ENCODE measurements around the gene VAMP5. TPM values are rescaled to one million over a fixed set of nuclear protein-coding genes. Genes with fewer than 3 reads are reported as not detected.
A peak's percentile ranks its signal among the peaks of the same experiment; 100 is the strongest.
"Not testable (repeated sequence)": the region's sequence is repeated elsewhere in the genome, so short reads cannot be mapped to it uniquely, and the experiment has no call there.

The VAMP5 gene
- total RNA-seq, 6 donors from 2014 or later: 20.5 to 105 (median 44.0) TPM

DNA sequence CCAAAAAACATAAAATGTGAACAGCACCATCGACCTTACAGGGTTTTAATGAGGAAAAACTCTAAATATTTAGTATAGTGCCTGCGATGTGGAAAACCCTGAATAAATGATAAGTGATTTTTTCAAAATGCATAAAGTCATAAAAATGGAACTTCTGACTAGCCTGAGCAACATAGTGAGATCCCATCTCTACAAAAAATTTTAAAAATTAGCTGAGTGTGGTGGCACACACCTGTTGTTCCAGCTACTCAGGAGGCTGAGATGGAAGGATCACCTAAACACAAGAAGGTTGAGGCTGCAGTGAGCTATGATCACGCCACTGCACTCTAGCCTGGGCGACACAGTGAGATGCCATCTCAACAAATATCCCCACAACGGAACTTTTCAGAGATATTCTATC lies 27.1 kb upstream of the VAMP5 start:
- H3K4me3 ChIP-seq: no peak overlapping the region
- H3K36me3 ChIP-seq: peaks cover 0 to 67% (median 46%) of the 10 kb centered on the region in 4 donors
- no peak overlapping the region for H3K27ac ChIP-seq
- H3K9me3 ChIP-seq: no peaks in the 10 kb centered on the region
- 90 to 97% methylated on average over 5 of the region's 5 CpGs for WGBS, 2 donors
- DNase-seq (no peak), ATAC-seq (ENCODE audit: low FRiP score in 2 of 2) (no peak)
- peaks cover 18 to 25% (median 24%) of the 10 kb centered on the region in 4 donors for H3K4me1 ChIP-seq
- TF ChIP-seq POLR2AphosphoS5 (IDR thresholded peaks at IDR 0.05) (no peak), POLR2A (IDR thresholded peaks at IDR 0.05) (no peak), EP300 (IDR thresholded peaks at IDR 0.05) (no peak)
- TF ChIP-seq, protein P1, sequence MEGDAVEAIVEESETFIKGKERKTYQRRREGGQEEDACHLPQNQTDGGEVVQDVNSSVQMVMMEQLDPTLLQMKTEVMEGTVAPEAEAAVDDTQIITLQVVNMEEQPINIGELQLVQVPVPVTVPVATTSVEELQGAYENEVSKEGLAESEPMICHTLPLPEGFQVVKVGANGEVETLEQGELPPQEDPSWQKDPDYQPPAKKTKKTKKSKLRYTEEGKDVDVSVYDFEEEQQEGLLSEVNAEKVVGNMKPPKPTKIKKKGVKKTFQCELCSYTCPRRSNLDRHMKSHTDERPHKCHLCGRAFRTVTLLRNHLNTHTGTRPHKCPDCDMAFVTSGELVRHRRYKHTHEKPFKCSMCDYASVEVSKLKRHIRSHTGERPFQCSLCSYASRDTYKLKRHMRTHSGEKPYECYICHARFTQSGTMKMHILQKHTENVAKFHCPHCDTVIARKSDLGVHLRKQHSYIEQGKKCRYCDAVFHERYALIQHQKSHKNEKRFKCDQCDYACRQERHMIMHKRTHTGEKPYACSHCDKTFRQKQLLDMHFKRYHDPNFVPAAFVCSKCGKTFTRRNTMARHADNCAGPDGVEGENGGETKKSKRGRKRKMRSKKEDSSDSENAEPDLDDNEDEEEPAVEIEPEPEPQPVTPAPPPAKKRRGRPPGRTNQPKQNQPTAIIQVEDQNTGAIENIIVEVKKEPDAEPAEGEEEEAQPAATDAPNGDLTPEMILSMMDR (IDR thresholded peaks at IDR 0.05): no peak
- H3K27me3 ChIP-seq: no peaks in the 10 kb centered on the region

- 89 to 100% methylated on average over 1 of the region's 1 CpG for WGBS, 2 donors
- ATAC-seq (ENCODE audit: low FRiP score in 2 of 2): no peak
- DNase-seq: no peak
- Histone ChIP-seq H3K4me3 (no peak overlapping the region), H3K36me3 (peaks cover 0 to 57% (median 36%) of the 10 kb centered on the region in 4 donors), H3K4me1 (peaks cover 16 to 28% (median 24%) of the 10 kb centered on the region in 4 donors), H3K27ac (peak overlapping the region in 1 of 4 donors; percentile 3), H3K27me3 (no peaks in the 10 kb centered on the region), H3K9me3 (no peaks in the 10 kb centered on the region)
- no peak for TF ChIP-seq EP300 (IDR thresholded peaks at IDR 0.05)
- TF ChIP-seq POLR2A (IDR thresholded peaks at IDR 0.05): no peak
- no peak for TF ChIP-seq POLR2AphosphoS5 (IDR thresholded peaks at IDR 0.05)
- TF ChIP-seq, protein P1 (IDR thresholded peaks at IDR 0.05): no peak
Measured at GRCh38 chr2:85558160-85558559, 26.1 kb upstream of the VAMP5 start.

- not testable (repeated sequence) for H3K27me3 ChIP-seq; ATAC-seq (ENCODE audit: low FRiP score in 2 of 2); DNase-seq; H3K9me3 ChIP-seq
- peak overlapping the region in 3 of 4 donors; percentile 79 to 87 (median 87) for H3K4me3 ChIP-seq
- peaks cover 16 to 28% (median 24%) of the 10 kb centered on the region in 4 donors for H3K4me1 ChIP-seq
- 82 to 85% methylated on average over 12 of the region's 12 CpGs for WGBS, 2 donors
- H3K27ac ChIP-seq: peak overlapping the region in 3 of 4 donors; percentile 82 to 94 (median 88)
- peaks cover 0 to 34% (median 18%) of the 10 kb centered on the region in 4 donors for H3K36me3 ChIP-seq
Measured at GRCh38 chr2:85560403-85560726, 23.9 kb upstream of the VAMP5 start.

DNA sequence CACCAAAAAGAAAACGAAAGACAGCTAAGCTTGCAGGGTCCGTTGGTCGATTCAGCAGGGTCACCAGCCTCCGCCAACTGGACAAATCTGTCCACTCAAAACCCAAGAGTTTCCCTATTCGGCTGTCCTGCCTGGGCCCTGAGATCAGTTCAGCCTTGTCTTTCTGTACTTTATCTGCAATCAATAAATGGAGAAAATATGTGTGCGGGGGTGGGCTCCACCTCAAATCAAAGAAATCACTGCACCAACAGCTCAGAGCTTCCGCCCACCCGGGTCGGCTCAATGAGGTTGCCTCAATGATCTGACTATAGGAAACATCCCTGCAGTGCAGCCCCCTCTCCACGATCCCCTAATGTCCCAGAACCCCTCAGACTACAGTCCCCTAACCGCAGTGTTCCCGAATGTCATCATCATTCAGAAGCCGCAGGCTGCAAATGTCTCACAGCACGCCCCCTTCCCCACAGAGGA lies 23.4 kb upstream of the VAMP5 start:
- no peak for DNase-seq
- peak in 1 of 2 donors; percentile 1 for ATAC-seq (ENCODE audit: low FRiP score in 2 of 2)
- Histone ChIP-seq H3K4me1 (peaks cover 16 to 28% (median 24%) of the 10 kb centered on the region in 4 donors), H3K4me3 (peak overlapping the region; percentile 79 to 87 (median 84)), H3K27ac (peak overlapping the region; percentile 82 to 94 (median 91)), H3K36me3 (peaks cover 0 to 30% (median 15%) of the 10 kb centered on the region in 4 donors), H3K9me3 (no peaks in the 10 kb centered on the region), H3K27me3 (no peaks in the 10 kb centered on the region)
- 5% methylated on average over 12 to 13 of the region's 14 CpGs for WGBS, 2 donors
- TF ChIP-seq EP300 (IDR thresholded peaks at IDR 0.05): no peak
- no peak for TF ChIP-seq POLR2A (IDR thresholded peaks at IDR 0.05)
- TF ChIP-seq, protein P1 (IDR thresholded peaks at IDR 0.05): no peak
- no peak for TF ChIP-seq POLR2AphosphoS5 (IDR thresholded peaks at IDR 0.05)

DNA sequence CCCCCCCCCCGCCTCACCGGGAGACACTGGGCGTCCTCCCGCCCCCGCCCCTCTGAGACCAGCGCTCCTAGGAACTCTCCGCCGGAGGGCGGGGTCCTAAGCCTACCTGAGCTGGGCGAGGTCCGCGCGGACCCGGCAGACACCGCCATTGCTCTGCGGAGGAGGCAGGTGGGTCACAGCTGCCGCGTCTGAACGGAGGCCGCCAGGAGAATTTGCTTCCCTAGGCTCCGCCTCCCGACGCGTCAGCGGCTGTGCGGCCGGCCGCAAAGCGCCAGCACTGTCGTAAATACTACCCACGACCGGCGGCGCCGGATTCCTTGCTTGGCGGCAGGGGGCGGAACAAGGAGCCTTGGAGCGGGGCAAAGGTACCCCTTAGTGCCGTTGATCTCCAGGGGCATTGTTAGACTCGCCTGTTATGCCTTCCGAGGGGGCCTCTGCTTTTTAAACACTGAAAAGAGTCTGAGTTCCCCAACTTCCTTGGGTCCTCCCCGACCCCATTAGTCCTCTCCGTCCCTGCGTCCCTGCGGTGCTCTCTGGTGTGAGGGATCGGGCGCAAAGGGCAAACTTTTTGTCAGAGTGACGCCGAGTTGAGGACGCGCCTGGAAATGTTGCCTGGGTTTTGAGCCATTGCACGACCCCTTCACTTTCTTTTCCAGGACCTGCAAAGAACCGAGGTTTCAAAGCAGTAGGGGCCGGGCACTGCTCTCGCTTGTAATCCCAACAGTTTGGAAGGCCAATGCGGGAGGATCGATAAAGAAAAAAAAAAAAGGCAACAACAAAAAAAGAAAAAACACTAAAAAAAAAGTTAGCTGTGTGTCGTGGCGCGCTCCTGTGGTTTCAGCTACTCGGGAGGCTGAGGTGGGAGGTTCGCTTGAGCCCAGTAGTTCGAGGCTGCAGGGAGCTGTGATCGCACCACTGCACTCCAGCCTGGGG lies 22.7 kb upstream of the VAMP5 start, which contains the start of gene GGCX:
GGCX (minus strand) TSS at position 214 of the 933 bp plus-strand sequence; CDS start at position 149, 65 bp downstream.
- H3K4me3 ChIP-seq: peak within 1 kb of the TSS; percentile 79 to 87 (median 84)
- H3K9me3 ChIP-seq: no peaks in the 10 kb centered on the region
- WGBS, 2 donors: 5 to 11% methylated on average over 23 to 49 of the region's 64 CpGs
- no peaks in the 10 kb centered on the region for H3K27me3 ChIP-seq
- H3K36me3 ChIP-seq: peaks cover 0 to 23% (median 12%) of the 10 kb centered on the region in 4 donors
- ATAC-seq (ENCODE audit: low FRiP score in 2 of 2) (peak; percentile 97 to 98), DNase-seq (peak; percentile 97 to 98)
- TF ChIP-seq EP300 (IDR thresholded peaks at IDR 0.05): no peak
- TF ChIP-seq POLR2A (IDR thresholded peaks at IDR 0.05): peak in 3 of 4 donors; percentile 63 to 91 (median 86)
- TF ChIP-seq, protein P1 (IDR thresholded peaks at IDR 0.05): peak in 4 of 6 experiments; percentile 42 to 76 (median 65)
- peak; percentile 93 to 96 for TF ChIP-seq POLR2AphosphoS5 (IDR thresholded peaks at IDR 0.05)
- peak within 1 kb of the TSS; percentile 82 to 94 (median 91) for H3K27ac ChIP-seq
- peaks cover 16 to 28% (median 24%) of the 10 kb centered on the region in 4 donors for H3K4me1 ChIP-seq
